Measurements from ENCODE around the gene FMNL1. TPM values are rescaled to one million over a fixed set of nuclear protein-coding genes. Genes with fewer than 3 reads are reported as not detected.
A peak's percentile ranks its signal among the peaks of the same experiment; 100 is the strongest.
"Not testable (repeated sequence)": the region's sequence is repeated elsewhere in the genome, so short reads cannot be mapped to it uniquely, and the experiment has no call there.

The FMNL1 gene
- total and polyA plus RNA-seq, 7 donors = 8.9 to 35.5 (median 11.0) TPM

GRCh38 chr17:45200701-45201100, 21.0 kb upstream of the FMNL1 start:
- TF ChIP-seq EP300 (IDR thresholded peaks at IDR 0.05) = no peak
- TF ChIP-seq POLR2A (IDR thresholded peaks at IDR 0.05) = no peak
- TF ChIP-seq CTCF (IDR thresholded peaks at IDR 0.05) = no peak
- TF ChIP-seq POLR2AphosphoS5 (IDR thresholded peaks at IDR 0.05) = no peak
- intact Hi-C loops (cut with DNase I) = no loop called here
- Histone ChIP-seq H3K4me3 (no peak overlapping the region), H3K27ac (peak overlapping the region in 1 of 4 donors; percentile 14), H3K4me1 (peaks cover 0 to 15% (median 11%) of the 10 kb centered on the region in 4 donors), H3K27me3 (no peaks in the 10 kb centered on the region), H3K36me3 (no peaks in the 10 kb centered on the region), H3K9me3 (no peaks in the 10 kb centered on the region)
- peak; percentile 69 for DNase-seq
- 71 to 86% methylated on average over 9 of the region's 9 CpGs for WGBS, 2 donors

GRCh38 chr17:45201457-45201856, 20.2 kb upstream of the FMNL1 start:
- DNase-seq = no peak
- Histone ChIP-seq H3K27ac (peak overlapping the region in 2 of 4 donors; percentile 26 to 52), H3K9me3 (no peaks in the 10 kb centered on the region), H3K27me3 (no peaks in the 10 kb centered on the region), H3K4me1 (peaks cover 0 to 15% (median 11%) of the 10 kb centered on the region in 4 donors), H3K36me3 (no peaks in the 10 kb centered on the region), H3K4me3 (no peak overlapping the region)
- TF ChIP-seq CTCF (IDR thresholded peaks at IDR 0.05) (no peak), POLR2A (IDR thresholded peaks at IDR 0.05) (no peak), POLR2AphosphoS5 (IDR thresholded peaks at IDR 0.05) (no peak), EP300 (IDR thresholded peaks at IDR 0.05) (no peak)
- intact Hi-C loops (cut with DNase I) = no loop called here
- WGBS, 2 donors = 93 to 97% methylated on average over 4 of the region's 4 CpGs

- intact Hi-C loops (cut with DNase I); H3K9me3 ChIP-seq; H3K4me3 ChIP-seq; H3K27me3 ChIP-seq; H3K36me3 ChIP-seq: not testable (repeated sequence)
- WGBS, 2 donors = 75 to 84% methylated on average over 6 of the region's 6 CpGs
- peaks cover 0 to 15% (median 11%) of the 10 kb centered on the region in 4 donors for H3K4me1 ChIP-seq
- DNase-seq = peak; percentile 81
- H3K27ac ChIP-seq = peak overlapping the region in 1 of 4 donors; percentile 52
Measured at GRCh38 chr17:45201880-45202279, 19.8 kb upstream of the FMNL1 start.

- WGBS, 2 donors = 10 to 20% methylated on average over 12 of the region's 12 CpGs
- peak; percentile 90 for DNase-seq
Measured at GRCh38 chr17:45218895-45219661, 2.6 kb upstream of the FMNL1 start.

More at GRCh38 chr17:45218895-45219661, 2.6 kb upstream of the FMNL1 start:
- H3K36me3 ChIP-seq = no peaks in the 10 kb centered on the region
- H3K4me1 ChIP-seq = peaks cover 0 to 20% (median 14%) of the 10 kb centered on the region in 4 donors
- H3K4me3 ChIP-seq = no peak overlapping the region
- intact Hi-C loops (cut with DNase I) = loop anchor here (1.0 to 5.0 kb wide), 2 partner anchors 58 to 166 kb away; no protein-coding TSS in a partner anchor
- peaks cover 7 to 31% (median 18%) of the 10 kb centered on the region in 3 donors for H3K27me3 ChIP-seq
- no peaks in the 10 kb centered on the region for H3K9me3 ChIP-seq
- no peak overlapping the region for H3K27ac ChIP-seq
- TF ChIP-seq CTCF (IDR thresholded peaks at IDR 0.05) (peak; percentile 90 to 99 (median 96)), POLR2AphosphoS5 (IDR thresholded peaks at IDR 0.05) (no peak)
